ENCODE data around the gene STX3. TPM values are rescaled to one million over a fixed set of nuclear protein-coding genes. Genes with fewer than 3 reads are reported as not detected.
"Not testable (repeated sequence)": the region's sequence is repeated elsewhere in the genome, so short reads cannot be mapped to it uniquely, and the experiment has no call there.

The STX3 gene
- total and polyA plus RNA-seq, 2 of the 4 experiments (the other 2 are of a cell fraction), result 5.0 to 5.4 TPM

DNA sequence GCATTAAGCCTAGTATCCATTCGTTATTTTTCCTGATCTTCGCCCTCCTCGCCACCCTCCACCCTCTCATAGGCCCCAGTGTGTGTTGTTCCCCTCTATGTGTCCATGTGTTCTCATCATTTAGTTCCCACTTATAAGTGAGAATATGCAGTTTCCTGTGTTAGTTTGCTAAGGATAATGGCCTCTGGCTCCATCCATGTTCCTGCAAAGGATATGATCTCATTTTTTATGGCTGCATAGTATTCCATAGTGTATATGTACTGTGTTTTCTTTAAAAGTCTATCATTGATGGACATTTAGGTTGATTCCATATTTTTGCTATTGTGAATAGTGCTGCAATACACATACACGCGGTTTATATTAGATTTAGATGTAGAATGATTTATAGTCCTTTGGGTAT, 96.2 kb downstream of the STX3 start:
- dilution Hi-C loops (cut with HindIII; ENCODE audit: low sequenced_read_pairs, unreplicated experiment), result not testable (repeated sequence)

More for the DNA sequence above, 96.2 kb downstream of the STX3 start:
- DNase-seq; H3K79me1 ChIP-seq (ENCODE audit: low read depth in 1 of 2, low read length in 2 of 2); H3K27me3 ChIP-seq (ENCODE audit: control insufficient read depth, insufficient read depth, low read length); H2AFZ ChIP-seq (replicated peaks; ENCODE audit: low read length, poor library complexity); H4K91ac ChIP-seq (ENCODE audit: insufficient read depth, low read depth, low read length); H2BK120ac ChIP-seq (ENCODE audit: low read depth, low read length); in situ Hi-C loops (cut with MboI; ENCODE audit: low sequenced_read_pairs); CTCF ChIA-PET; H4K8ac ChIP-seq (ENCODE audit: low read depth in 2 of 2, low read length in 2 of 2); H3K14ac ChIP-seq (replicated peaks; ENCODE audit: low read depth, low read length); H2AK9ac ChIP-seq (replicated peaks; ENCODE audit: low read depth, low read length, poor library complexity); H3K27ac ChIP-seq (ENCODE audit: insufficient read depth, low read length); H2AK5ac ChIP-seq (ENCODE audit: low read depth, low read length); H3K56ac ChIP-seq (ENCODE audit: extremely low read depth, insufficient read depth, low read length); H4K5ac ChIP-seq (ENCODE audit: low read depth, low read length); BruUV-seq (replicated peaks); H3K9me3 ChIP-seq (ENCODE audit: control insufficient read depth, insufficient read depth, low read length); H3K9me1 ChIP-seq (ENCODE audit: insufficient read depth, low read length); H3K23ac ChIP-seq (ENCODE audit: low read depth, low read length); POLR2A ChIA-PET (ENCODE audit: unreplicated experiment); ATAC-seq (ENCODE audit: low read depth); intact Hi-C loops (cut with micrococcal nuclease); H3K9ac ChIP-seq (ENCODE audit: low read depth, low read length); H4K20me1 ChIP-seq (ENCODE audit: insufficient read depth, low read length); H3K4me1 ChIP-seq (ENCODE audit: control insufficient read depth, insufficient read depth, low read length); H2BK20ac ChIP-seq (ENCODE audit: low read depth, low read length); H3K4me3 ChIP-seq (ENCODE audit: insufficient read depth, low read depth, low read length); H3K18ac ChIP-seq (ENCODE audit: low read depth, low read length); H3K4ac ChIP-seq (ENCODE audit: low read depth, low read length); H2BK5ac ChIP-seq (ENCODE audit: low read depth, low read length, poor library complexity, severe bottlenecking); H3K36me3 ChIP-seq (ENCODE audit: control insufficient read depth, insufficient read depth, low read length); H3K4me2 ChIP-seq (ENCODE audit: low read depth, low read length); H2BK15ac ChIP-seq (ENCODE audit: low read depth, low read length): not testable (repeated sequence)
- no CpG with 5 or more reads among the region's 5 CpGs for WGBS, 2 experiments (ENCODE audit: extremely low coverage in 2 of 2, insufficient read length in 1 of 2)
